ENCODE data around the gene SH3PXD2A.

GRCh38 chr10:103669944-103670343 lies 185.4 kb downstream of the SH3PXD2A start:
- no peak for TF ChIP-seq CTCF (IDR thresholded peaks at IDR 0.05)
- no peak for TF ChIP-seq EZH2 (IDR thresholded peaks at IDR 0.05; ENCODE audit: borderline replicate concordance, insufficient read depth, low read depth, low read length, poor library complexity, severe bottlenecking)
